Measurements from ENCODE around the gene SLCO2B1.
"Not testable (repeated sequence)": the region's sequence is repeated elsewhere in the genome, so short reads cannot be mapped to it uniquely, and the experiment has no call there.

Gene SLCO2B1

GRCh38 chr11:75150879-75151278 is at the start of gene SLCO2B1:
SLCO2B1 (plus strand) TSS chr11:75151107; CDS start chr11:75151382, 275 bp downstream.
- no peak within 1 kb of the TSS for H3K4me2 ChIP-seq (ENCODE audit: low read length)
- no peaks in the 10 kb centered on the region for H3K4me1 ChIP-seq
- no peak within 1 kb of the TSS for H3K9ac ChIP-seq
- H3K9me3 ChIP-seq (ENCODE audit: control insufficient read depth, low read length): no peaks in the 10 kb centered on the region
- no peak within 1 kb of the TSS for H3K4me3 ChIP-seq (ENCODE audit: low read depth, low read length)
- TF ChIP-seq CTCF (IDR thresholded peaks at IDR 0.05): no peak
- H3K27me3 ChIP-seq (ENCODE audit: control insufficient read depth, insufficient read depth, low read length): no peaks in the 10 kb centered on the region
- H3K27ac ChIP-seq: no peak within 1 kb of the TSS
- no peaks in the 10 kb centered on the region for H3K36me3 ChIP-seq (ENCODE audit: control insufficient read depth, insufficient read depth, low read length)
- no peak within 1 kb of the TSS for H2AFZ ChIP-seq
- H3K79me2 ChIP-seq: no peaks in the 10 kb centered on the region

- no peaks in the 10 kb centered on the region for H3K27me3 ChIP-seq (ENCODE audit: control insufficient read depth, insufficient read depth, low read length)
These were observed 49.3 kb upstream of the SLCO2B1 start for GRCh38 chr11:75101424-75102128.

GRCh38 chr11:75103380-75104026 is 47.4 kb upstream of the SLCO2B1 start:
- H3K9me3 ChIP-seq (ENCODE audit: control insufficient read depth, low read length): no peaks in the 10 kb centered on the region

More at GRCh38 chr11:75101424-75102128, 49.3 kb upstream of the SLCO2B1 start:
- Histone ChIP-seq H3K27ac (no peak overlapping the region), H3K4me2 (ENCODE audit: low read length) (no peak overlapping the region), H3K4me1 (no peaks in the 10 kb centered on the region), H3K79me2 (no peaks in the 10 kb centered on the region), H3K36me3 (ENCODE audit: control insufficient read depth, insufficient read depth, low read length) (no peaks in the 10 kb centered on the region), H2AFZ (no peak overlapping the region), H3K9ac (no peak overlapping the region), H3K9me3 (ENCODE audit: control insufficient read depth, low read length) (no peaks in the 10 kb centered on the region), H3K4me3 (ENCODE audit: low read depth, low read length) (no peak overlapping the region)
- no peak for TF ChIP-seq CTCF (IDR thresholded peaks at IDR 0.05)

GRCh38 chr11:75105462-75105925 is 45.4 kb upstream of the SLCO2B1 start:
- Histone ChIP-seq H2AFZ (no peak overlapping the region), H3K79me2 (no peaks in the 10 kb centered on the region), H3K4me1 (no peaks in the 10 kb centered on the region), H3K36me3 (ENCODE audit: control insufficient read depth, insufficient read depth, low read length) (no peaks in the 10 kb centered on the region), H3K9ac (no peak overlapping the region), H3K4me2 (ENCODE audit: low read length) (no peak overlapping the region), H3K27ac (no peak overlapping the region), H3K9me3 (ENCODE audit: control insufficient read depth, low read length) (no peaks in the 10 kb centered on the region), H3K27me3 (ENCODE audit: control insufficient read depth, insufficient read depth, low read length) (no peaks in the 10 kb centered on the region), H3K4me3 (ENCODE audit: low read depth, low read length) (no peak overlapping the region)
- no peak for TF ChIP-seq CTCF (IDR thresholded peaks at IDR 0.05)

More at GRCh38 chr11:75103380-75104026, 47.4 kb upstream of the SLCO2B1 start:
- H3K4me2 ChIP-seq (ENCODE audit: low read length): no peak overlapping the region
- H3K79me2 ChIP-seq: no peaks in the 10 kb centered on the region
- H3K27me3 ChIP-seq (ENCODE audit: control insufficient read depth, insufficient read depth, low read length): no peaks in the 10 kb centered on the region
- no peaks in the 10 kb centered on the region for H3K4me1 ChIP-seq
- no peak overlapping the region for H3K9ac ChIP-seq
- H3K4me3 ChIP-seq (ENCODE audit: low read depth, low read length): no peak overlapping the region
- no peaks in the 10 kb centered on the region for H3K36me3 ChIP-seq (ENCODE audit: control insufficient read depth, insufficient read depth, low read length)
- H3K27ac ChIP-seq: no peak overlapping the region
- no peak for TF ChIP-seq CTCF (IDR thresholded peaks at IDR 0.05)
- H2AFZ ChIP-seq: no peak overlapping the region

GRCh38 chr11:75105967-75106681 is 44.8 kb upstream of the SLCO2B1 start:
- H3K9me3 ChIP-seq (ENCODE audit: control insufficient read depth, low read length); H3K27me3 ChIP-seq (ENCODE audit: control insufficient read depth, insufficient read depth, low read length); H3K79me2 ChIP-seq; H3K27ac ChIP-seq; H3K9ac ChIP-seq; H3K36me3 ChIP-seq (ENCODE audit: control insufficient read depth, insufficient read depth, low read length); H3K4me1 ChIP-seq; H3K4me3 ChIP-seq (ENCODE audit: low read depth, low read length); H2AFZ ChIP-seq; H3K4me2 ChIP-seq (ENCODE audit: low read length): not testable (repeated sequence)
